K562 (cell line): ENCODE results near the gene PBX1. TPM values are rescaled to one million over a fixed set of nuclear protein-coding genes. Genes with fewer than 3 reads are reported as not detected.

Experiments used
- ARID1B ChIP-seq: fragments of 450-650 bp; IDR thresholded peaks from 2 replicates; pipeline ENCODE4 v1.6.1; 2016; ENCODE audit warnings: antibody characterized with exemption, mild to moderate bottlenecking, inconsistent platforms
- CLOCK ChIP-seq: fragments of 250-450 bp; sonication (Bioruptor Pico); IDR thresholded peaks from 2 replicates; pipeline ENCODE4 v1.4.0; 2020; ENCODE audit warnings: mild to moderate bottlenecking, moderate library complexity, borderline replicate concordance
- EP300 ChIP-seq: IDR thresholded peaks from 2 replicates; pipeline ENCODE4 v1.6.1; 2012; ENCODE audit warnings: low read length, improper control_type of control experiment
- GATA2 ChIP-seq: sonication (generic); formaldehyde crosslinking; IDR thresholded peaks from 2 replicates; pipeline ENCODE4 v1.4.0; 2020; ENCODE audit warnings: mild to moderate bottlenecking, missing genetic modification reagents
- GATAD2A ChIP-seq: fragments of 450-650 bp; IDR thresholded peaks from 2 replicates; pipeline ENCODE4 v1.6.1; 2017
- HDAC3 ChIP-seq: fragments of 450-650 bp; IDR thresholded peaks from 2 replicates; pipeline ENCODE4 v1.6.1; 2018; ENCODE audit warnings: borderline replicate concordance, mild to moderate bottlenecking, moderate library complexity; ENCODE audit not compliant: partially characterized antibody
- HNRNPUL1 ChIP-seq: fragments of 200-400 bp; formaldehyde crosslinking; IDR thresholded peaks from 2 replicates; pipeline ENCODE4 v1.6.1; 2017; ENCODE audit warnings: low read length
- LEF1 ChIP-seq: fragments of 450-650 bp; IDR thresholded peaks from 2 replicates; pipeline ENCODE4 v1.6.1; 2016; ENCODE audit warnings: mild to moderate bottlenecking
- NCOA4 ChIP-seq: fragments of 450-650 bp; IDR thresholded peaks from 2 replicates; pipeline ENCODE4 v1.6.1; 2018; ENCODE audit warnings: mild to moderate bottlenecking; ENCODE audit not compliant: partially characterized antibody
- NONO ChIP-seq, 2 experiments: fragments of 200-400 bp in 1 of 2; fragments of 450-650 bp in 1 of 2; formaldehyde crosslinking in 1 of 2; IDR thresholded peaks; 2 replicates each; pipeline ENCODE4 v1.6.1; 2017; ENCODE audit warnings: low read depth in 2 of 2, mild to moderate bottlenecking in 2 of 2, moderate library complexity in 2 of 2, low read length in 1 of 2
- PHTF2 ChIP-seq: fragments of 250-450 bp; sonication (Bioruptor Pico); IDR thresholded peaks from 2 replicates; pipeline ENCODE4 v1.5.0; 2021; ENCODE audit warnings: mild to moderate bottlenecking
- POLR3G ChIP-seq: IDR thresholded peaks from 2 replicates; pipeline ENCODE4 v1.6.1; 2011; ENCODE audit not compliant: insufficient read length, insufficient replicate concordance; ENCODE audit errors: extremely low read depth
- SMARCA4 ChIP-seq: fragments of 450-650 bp; IDR thresholded peaks from 2 replicates; pipeline ENCODE4 v1.6.1; 2016
- SMC3 ChIP-seq: conservative IDR thresholded peaks from 2 replicates; pipeline ENCODE4 v1.6.1; 2011; ENCODE audit warnings: low read depth, low read length, improper control_type of control experiment; ENCODE audit not compliant: insufficient read depth
- U2AF2 ChIP-seq: fragments of 200-400 bp; formaldehyde crosslinking; optimal IDR thresholded peaks from 2 replicates; pipeline ENCODE3; 2017; ENCODE audit warnings: low read depth, mild to moderate bottlenecking, low read length
- ZNF124 ChIP-seq: sonication (generic); formaldehyde crosslinking; IDR thresholded peaks from 2 replicates; pipeline ENCODE4 v1.8.1; 2022; ENCODE audit warnings: missing genetic modification reagents
- ZNF253 ChIP-seq: fragments of 250-450 bp; sonication (Bioruptor Pico); conservative IDR thresholded peaks from 2 replicates; pipeline ENCODE4 v1.6.1; 2021; ENCODE audit warnings: mild to moderate bottlenecking
- ZNF518B ChIP-seq: fragments of 250-450 bp; sonication (Bioruptor Pico); IDR thresholded peaks from 2 replicates; pipeline ENCODE4 v1.5.0; 2021; ENCODE audit warnings: mild to moderate bottlenecking, moderate library complexity
- polyA plus RNA-seq, 8 experiments: library from polyadenylated mRNA; depleted of rRNA in 4 of 8; stranded (reverse) in 5 of 8; unstranded in 3 of 8; fragments of >200 nt; fragmentation: Nextera tagmentation in 2 of 8; fragmentation: Illumina TruSeq in 1 of 8; extraction: Ambion mirVana in 2 of 8; extraction: Trizol in 1 of 8; gene quantifications; 2 replicates each; pipeline versions ENCODE4 v1.2.1 to v1.2.3, GENCODE V29; 2011 to 2014; ENCODE audit warnings: inconsistent platforms in 1 of 8, missing spikeins in 1 of 8
- total RNA-seq, 7 experiments: library from RNA; depleted of rRNA in 6 of 7; stranded (reverse); fragments of >200 nt in 6 of 7; fragmentation: Illumina TruSeq in 2 of 7; extraction: Trizol in 2 of 7; gene quantifications; 2 replicates each; pipeline versions ENCODE4 v1.2.1 to v1.2.3, GENCODE V29; 2011 to 2021; ENCODE audit warnings: low replicate concordance in 1 of 7

PBX1 gene
- total and polyA plus RNA-seq, 9 of the 15 experiments (the other 6 are each of a cell fraction or from before 2014, with no cell fraction given): 0.03 to 0.62 (median 0.17) TPM

GRCh38 chr1:164712131-164713036 is 153.4 kb downstream of the PBX1 start (continued):
- TF ChIP-seq CLOCK (CRISPR knock-in tag) (peak; percentile 78; the same call in 1 of the 2 replicates), HNRNPUL1 (0 out of 2 replicates have a peak, but pooled peaks have one; percentile 45), ZNF124 (CRISPR knock-in tag) (no peak), HDAC3 (peak; percentile 99), SMC3 (no peak), PHTF2 (CRISPR knock-in tag) (0 out of 2 replicates have a peak, but pooled peaks have one; percentile 41), ARID1B (peak; percentile 100), GATA2 (CRISPR knock-in tag) (peak; percentile 100), EP300 (peak; percentile 99), U2AF2 (no peak), GATAD2A (peak; percentile 54; the same call in 1 of the 2 replicates), ZNF518B (CRISPR knock-in tag) (no peak), NONO (IDR thresholded peaks at IDR 0.05; ENCODE audit: low read depth in 2 of 2, low read length in 1 of 2) (peak in 1 of 2 experiments; percentile 96; a peak in 2 of 4 replicates), LEF1 (peak; percentile 95), NCOA4 (peak; percentile 95), SMARCA4 (peak; percentile 99), ZNF253 (CRISPR knock-in tag) (no peak), POLR3G (no peak)
